SK-N-MC (cell line): Measurements from ENCODE around the gene LENG9.
A peak's percentile ranks its signal among the peaks of the same experiment; 100 is the strongest.

Experiments
- EZH2 ChIP-seq: fragments of 200-600 bp; sonication (generic); IDR thresholded peaks from one replicate; pipeline ENCODE4 v1.6.1; 2017; ENCODE audit warnings: antibody characterized with exemption
- POLR2AphosphoS5 ChIP-seq: IDR thresholded peaks from 2 replicates; pipeline ENCODE4 v1.6.1; 2012; ENCODE audit warnings: mild to moderate bottlenecking, low read depth, low read length, borderline replicate concordance

DNA sequence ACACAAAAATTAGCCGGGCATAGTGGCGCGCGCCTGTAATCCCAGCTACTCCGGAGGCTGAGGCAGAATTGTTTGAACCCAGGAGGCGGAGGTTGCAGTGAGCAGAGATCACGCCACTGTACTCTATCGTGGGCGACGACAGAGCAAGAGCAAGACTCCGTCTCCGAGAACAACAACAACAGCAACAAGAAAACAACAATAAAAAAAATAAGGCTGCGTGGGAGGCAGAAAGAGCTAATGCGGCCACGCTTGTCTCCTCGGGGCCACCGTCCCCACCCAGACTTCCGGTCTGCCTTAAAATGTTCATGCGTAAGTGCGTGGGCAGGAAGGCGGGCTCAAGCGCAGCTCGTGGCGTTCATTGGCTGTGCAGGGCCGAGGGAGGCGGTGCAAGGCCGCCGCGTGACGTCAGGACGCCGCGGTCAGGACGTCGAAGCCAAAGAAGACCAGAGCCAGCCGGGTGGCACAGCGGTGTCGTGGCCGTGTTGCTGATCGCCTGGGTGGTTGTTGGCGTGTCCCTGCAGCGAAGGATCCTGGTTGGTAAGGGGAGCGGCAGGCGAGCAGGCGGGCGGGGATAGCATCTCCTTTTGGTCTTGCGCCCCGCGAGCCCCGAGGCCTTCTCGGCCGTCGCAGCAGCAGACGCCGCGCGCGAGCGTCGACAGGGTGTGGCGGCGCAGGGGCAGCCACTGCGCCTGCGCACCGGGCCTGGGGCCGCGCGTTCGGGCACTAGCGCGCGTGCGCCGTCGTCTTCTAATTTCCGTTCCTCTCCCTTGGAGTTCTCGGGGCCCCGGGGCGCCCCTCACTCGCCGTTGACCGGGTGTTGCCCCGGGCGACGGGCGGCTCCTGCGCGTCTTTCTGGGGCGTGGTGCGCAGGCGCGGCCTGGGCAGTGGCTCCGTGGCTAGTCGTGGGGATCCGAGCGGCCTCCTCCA lies 14.5 kb downstream of the LENG9 start, which contains the start of gene LENG8:
- TF ChIP-seq EZH2 (no peak), POLR2AphosphoS5 (peak; percentile 97)
